ENCODE measurements around the gene SPNS2. TPM values are rescaled to one million over a fixed set of nuclear protein-coding genes. Genes with fewer than 3 reads are reported as not detected.

SPNS2 gene
- total and polyA plus RNA-seq, 2 experiments from 2014 or later: 1.7 to 2.3 TPM

DNA sequence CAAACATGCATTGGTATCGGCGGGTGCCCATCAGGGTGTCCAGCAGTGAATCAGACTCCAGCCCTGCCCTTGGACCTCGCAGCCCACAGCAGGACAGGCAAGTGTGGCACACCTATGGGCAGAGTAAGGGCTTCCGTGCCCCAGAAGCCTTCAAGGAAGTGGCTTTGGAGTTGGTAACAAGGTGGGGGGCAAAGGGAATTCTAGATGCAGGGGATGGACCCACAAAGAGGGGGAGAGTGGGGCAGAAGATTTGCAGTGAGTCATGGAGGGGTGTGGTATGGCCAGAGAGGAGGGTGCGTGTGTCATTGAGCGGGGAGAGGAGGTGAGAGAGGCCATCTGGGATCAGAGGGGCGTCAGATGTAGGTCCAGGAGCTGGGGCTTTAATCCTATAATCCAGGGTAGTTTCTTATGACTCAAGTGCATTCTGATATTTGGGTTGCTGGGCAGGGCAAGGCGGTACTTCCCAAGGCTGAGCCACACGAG lies 8.5 kb upstream of the SPNS2 start (continued):
- no peak for TF ChIP-seq POLR2AphosphoS5 (IDR thresholded peaks at IDR 0.05; ENCODE audit: low read depth)

DNA sequence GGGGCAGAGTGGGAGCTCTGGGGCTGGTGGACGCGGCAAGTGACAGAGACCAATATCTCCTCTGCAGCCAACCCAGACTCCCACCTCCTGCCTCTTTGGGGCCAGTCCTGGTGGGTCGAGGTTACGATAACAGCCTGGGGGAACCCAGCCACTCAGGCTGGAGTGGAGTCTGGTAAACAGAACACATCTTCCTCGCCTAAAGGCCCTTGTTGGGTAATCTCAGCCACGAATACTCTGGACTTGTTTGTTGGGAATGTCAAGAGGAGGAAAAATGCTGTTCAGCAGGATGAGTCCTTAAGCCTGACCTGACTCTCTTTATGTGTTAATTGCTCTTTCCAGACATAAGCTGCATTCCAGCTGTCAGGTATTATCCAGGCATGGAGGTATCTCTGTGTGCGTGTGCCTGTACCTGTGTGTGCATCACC lies 8.0 kb upstream of the SPNS2 start:
- peaks cover 11% of the 10 kb centered on the region for H3K27me3 Mint-ChIP-seq (ENCODE audit: insufficient read depth, low read depth, poor library complexity)
- H3K36me3 Mint-ChIP-seq (ENCODE audit: low read depth): no peaks in the 10 kb centered on the region
- Histone ChIP-seq H3K27me3 (ENCODE audit: insufficient read depth) (no peaks in the 10 kb centered on the region), H3K9me2 (ENCODE audit: insufficient read depth) (no peaks in the 10 kb centered on the region), H3K27ac (ENCODE audit: low read depth) (no peak overlapping the region), H3F3A (replicated peaks; ENCODE audit: low read depth) (peaks cover 7% of the 10 kb centered on the region; the same call in 1 of the 2 replicates), H3K79me2 (replicated peaks; ENCODE audit: insufficient read depth) (no peaks in the 10 kb centered on the region), H3K36me3 (ENCODE audit: insufficient read depth) (no peaks in the 10 kb centered on the region), H3K4me3 (no peak overlapping the region), H3K4me2 (no peak overlapping the region), H3K4me1 (ENCODE audit: insufficient read depth) (no peaks in the 10 kb centered on the region), H2AFZ (no peak overlapping the region), H4K20me1 (replicated peaks; ENCODE audit: insufficient read depth) (no peaks in the 10 kb centered on the region; the same call in none of the 2 replicates)
- no peak overlapping the region for H3K27ac Mint-ChIP-seq
- no peak overlapping the region for H3K4me3 Mint-ChIP-seq
- TF ChIP-seq ZNF331 (CRISPR knock-in tag; IDR thresholded peaks at IDR 0.05; ENCODE audit: low read depth) (no peak), POLR2AphosphoS5 (IDR thresholded peaks at IDR 0.05; ENCODE audit: low read depth) (no peak), CREB1 (CRISPR knock-in tag; IDR thresholded peaks at IDR 0.05; ENCODE audit: low read depth) (no peak), JUNB (IDR thresholded peaks at IDR 0.05; ENCODE audit: unreplicated experiment) (no peak), ZNF114 (CRISPR knock-in tag; IDR thresholded peaks at IDR 0.05) (no peak), EZH2phosphoT487 (IDR thresholded peaks at IDR 0.05; ENCODE audit: unreplicated experiment) (no peak), EZH2 (IDR thresholded peaks at IDR 0.05; ENCODE audit: low read depth, unreplicated experiment) (no peak), STAT1 (IDR thresholded peaks at IDR 0.05; ENCODE audit: unreplicated experiment) (no peak), NANOG (IDR thresholded peaks at IDR 0.05; ENCODE audit: borderline replicate concordance) (no peak)
- TF ChIP-seq, protein P1, sequence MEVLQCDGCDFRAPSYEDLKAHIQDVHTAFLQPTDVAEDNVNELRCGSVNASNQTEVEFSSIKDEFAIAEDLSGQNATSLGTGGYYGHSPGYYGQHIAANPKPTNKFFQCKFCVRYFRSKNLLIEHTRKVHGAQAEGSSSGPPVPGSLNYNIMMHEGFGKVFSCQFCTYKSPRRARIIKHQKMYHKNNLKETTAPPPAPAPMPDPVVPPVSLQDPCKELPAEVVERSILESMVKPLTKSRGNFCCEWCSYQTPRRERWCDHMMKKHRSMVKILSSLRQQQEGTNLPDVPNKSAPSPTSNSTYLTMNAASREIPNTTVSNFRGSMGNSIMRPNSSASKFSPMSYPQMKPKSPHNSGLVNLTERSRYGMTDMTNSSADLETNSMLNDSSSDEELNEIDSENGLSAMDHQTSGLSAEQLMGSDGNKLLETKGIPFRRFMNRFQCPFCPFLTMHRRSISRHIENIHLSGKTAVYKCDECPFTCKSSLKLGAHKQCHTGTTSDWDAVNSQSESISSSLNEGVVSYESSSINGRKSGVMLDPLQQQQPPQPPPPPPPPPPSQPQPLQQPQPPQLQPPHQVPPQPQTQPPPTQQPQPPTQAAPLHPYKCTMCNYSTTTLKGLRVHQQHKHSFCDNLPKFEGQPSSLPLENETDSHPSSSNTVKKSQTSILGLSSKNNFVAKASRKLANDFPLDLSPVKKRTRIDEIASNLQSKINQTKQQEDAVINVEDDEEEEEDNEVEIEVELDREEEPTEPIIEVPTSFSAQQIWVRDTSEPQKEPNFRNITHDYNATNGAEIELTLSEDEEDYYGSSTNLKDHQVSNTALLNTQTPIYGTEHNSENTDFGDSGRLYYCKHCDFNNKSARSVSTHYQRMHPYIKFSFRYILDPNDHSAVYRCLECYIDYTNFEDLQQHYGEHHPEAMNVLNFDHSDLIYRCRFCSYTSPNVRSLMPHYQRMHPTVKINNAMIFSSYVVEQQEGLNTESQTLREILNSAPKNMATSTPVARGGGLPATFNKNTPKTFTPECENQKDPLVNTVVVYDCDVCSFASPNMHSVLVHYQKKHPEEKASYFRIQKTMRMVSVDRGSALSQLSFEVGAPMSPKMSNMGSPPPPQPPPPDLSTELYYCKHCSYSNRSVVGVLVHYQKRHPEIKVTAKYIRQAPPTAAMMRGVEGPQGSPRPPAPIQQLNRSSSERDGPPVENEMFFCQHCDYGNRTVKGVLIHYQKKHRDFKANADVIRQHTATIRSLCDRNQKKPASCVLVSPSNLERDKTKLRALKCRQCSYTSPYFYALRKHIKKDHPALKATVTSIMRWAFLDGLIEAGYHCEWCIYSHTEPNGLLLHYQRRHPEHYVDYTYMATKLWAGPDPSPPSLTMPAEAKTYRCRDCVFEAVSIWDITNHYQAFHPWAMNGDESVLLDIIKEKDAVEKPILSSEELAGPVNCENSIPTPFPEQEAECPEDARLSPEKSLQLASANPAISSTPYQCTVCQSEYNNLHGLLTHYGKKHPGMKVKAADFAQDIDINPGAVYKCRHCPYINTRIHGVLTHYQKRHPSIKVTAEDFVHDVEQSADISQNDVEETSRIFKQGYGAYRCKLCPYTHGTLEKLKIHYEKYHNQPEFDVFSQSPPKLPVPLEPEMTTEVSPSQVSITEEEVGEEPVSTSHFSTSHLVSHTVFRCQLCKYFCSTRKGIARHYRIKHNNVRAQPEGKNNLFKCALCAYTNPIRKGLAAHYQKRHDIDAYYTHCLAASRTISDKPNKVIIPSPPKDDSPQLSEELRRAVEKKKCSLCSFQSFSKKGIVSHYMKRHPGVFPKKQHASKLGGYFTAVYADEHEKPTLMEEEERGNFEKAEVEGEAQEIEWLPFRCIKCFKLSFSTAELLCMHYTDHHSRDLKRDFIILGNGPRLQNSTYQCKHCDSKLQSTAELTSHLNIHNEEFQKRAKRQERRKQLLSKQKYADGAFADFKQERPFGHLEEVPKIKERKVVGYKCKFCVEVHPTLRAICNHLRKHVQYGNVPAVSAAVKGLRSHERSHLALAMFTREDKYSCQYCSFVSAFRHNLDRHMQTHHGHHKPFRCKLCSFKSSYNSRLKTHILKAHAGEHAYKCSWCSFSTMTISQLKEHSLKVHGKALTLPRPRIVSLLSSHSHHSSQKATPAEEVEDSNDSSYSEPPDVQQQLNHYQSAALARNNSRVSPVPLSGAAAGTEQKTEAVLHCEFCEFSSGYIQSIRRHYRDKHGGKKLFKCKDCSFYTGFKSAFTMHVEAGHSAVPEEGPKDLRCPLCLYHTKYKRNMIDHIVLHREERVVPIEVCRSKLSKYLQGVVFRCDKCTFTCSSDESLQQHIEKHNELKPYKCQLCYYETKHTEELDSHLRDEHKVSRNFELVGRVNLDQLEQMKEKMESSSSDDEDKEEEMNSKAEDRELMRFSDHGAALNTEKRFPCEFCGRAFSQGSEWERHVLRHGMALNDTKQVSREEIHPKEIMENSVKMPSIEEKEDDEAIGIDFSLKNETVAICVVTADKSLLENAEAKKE (CRISPR knock-in tag; IDR thresholded peaks at IDR 0.05): no peak
- TF ChIP-seq, protein P2, sequence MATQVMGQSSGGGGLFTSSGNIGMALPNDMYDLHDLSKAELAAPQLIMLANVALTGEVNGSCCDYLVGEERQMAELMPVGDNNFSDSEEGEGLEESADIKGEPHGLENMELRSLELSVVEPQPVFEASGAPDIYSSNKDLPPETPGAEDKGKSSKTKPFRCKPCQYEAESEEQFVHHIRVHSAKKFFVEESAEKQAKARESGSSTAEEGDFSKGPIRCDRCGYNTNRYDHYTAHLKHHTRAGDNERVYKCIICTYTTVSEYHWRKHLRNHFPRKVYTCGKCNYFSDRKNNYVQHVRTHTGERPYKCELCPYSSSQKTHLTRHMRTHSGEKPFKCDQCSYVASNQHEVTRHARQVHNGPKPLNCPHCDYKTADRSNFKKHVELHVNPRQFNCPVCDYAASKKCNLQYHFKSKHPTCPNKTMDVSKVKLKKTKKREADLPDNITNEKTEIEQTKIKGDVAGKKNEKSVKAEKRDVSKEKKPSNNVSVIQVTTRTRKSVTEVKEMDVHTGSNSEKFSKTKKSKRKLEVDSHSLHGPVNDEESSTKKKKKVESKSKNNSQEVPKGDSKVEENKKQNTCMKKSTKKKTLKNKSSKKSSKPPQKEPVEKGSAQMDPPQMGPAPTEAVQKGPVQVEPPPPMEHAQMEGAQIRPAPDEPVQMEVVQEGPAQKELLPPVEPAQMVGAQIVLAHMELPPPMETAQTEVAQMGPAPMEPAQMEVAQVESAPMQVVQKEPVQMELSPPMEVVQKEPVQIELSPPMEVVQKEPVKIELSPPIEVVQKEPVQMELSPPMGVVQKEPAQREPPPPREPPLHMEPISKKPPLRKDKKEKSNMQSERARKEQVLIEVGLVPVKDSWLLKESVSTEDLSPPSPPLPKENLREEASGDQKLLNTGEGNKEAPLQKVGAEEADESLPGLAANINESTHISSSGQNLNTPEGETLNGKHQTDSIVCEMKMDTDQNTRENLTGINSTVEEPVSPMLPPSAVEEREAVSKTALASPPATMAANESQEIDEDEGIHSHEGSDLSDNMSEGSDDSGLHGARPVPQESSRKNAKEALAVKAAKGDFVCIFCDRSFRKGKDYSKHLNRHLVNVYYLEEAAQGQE (IDR thresholded peaks at IDR 0.05; ENCODE audit: unreplicated experiment): no peak
- TF ChIP-seq, protein P3, sequence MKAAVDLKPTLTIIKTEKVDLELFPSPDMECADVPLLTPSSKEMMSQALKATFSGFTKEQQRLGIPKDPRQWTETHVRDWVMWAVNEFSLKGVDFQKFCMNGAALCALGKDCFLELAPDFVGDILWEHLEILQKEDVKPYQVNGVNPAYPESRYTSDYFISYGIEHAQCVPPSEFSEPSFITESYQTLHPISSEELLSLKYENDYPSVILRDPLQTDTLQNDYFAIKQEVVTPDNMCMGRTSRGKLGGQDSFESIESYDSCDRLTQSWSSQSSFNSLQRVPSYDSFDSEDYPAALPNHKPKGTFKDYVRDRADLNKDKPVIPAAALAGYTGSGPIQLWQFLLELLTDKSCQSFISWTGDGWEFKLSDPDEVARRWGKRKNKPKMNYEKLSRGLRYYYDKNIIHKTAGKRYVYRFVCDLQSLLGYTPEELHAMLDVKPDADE (IDR thresholded peaks at IDR 0.05): no peak
- TF ChIP-seq, protein P4, sequence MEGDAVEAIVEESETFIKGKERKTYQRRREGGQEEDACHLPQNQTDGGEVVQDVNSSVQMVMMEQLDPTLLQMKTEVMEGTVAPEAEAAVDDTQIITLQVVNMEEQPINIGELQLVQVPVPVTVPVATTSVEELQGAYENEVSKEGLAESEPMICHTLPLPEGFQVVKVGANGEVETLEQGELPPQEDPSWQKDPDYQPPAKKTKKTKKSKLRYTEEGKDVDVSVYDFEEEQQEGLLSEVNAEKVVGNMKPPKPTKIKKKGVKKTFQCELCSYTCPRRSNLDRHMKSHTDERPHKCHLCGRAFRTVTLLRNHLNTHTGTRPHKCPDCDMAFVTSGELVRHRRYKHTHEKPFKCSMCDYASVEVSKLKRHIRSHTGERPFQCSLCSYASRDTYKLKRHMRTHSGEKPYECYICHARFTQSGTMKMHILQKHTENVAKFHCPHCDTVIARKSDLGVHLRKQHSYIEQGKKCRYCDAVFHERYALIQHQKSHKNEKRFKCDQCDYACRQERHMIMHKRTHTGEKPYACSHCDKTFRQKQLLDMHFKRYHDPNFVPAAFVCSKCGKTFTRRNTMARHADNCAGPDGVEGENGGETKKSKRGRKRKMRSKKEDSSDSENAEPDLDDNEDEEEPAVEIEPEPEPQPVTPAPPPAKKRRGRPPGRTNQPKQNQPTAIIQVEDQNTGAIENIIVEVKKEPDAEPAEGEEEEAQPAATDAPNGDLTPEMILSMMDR (conservative IDR thresholded peaks at IDR 0.05; ENCODE audit: low read depth in 2 of 2): no peak
- no peaks in the 10 kb centered on the region; the same call in 2 of the 3 replicates for H3K9me3 Mint-ChIP-seq
- H3K4me1 Mint-ChIP-seq: peaks cover 11% of the 10 kb centered on the region
- DNase-seq (ENCODE audit: low spot score): no peak
- ATAC-seq: no peak

All from GM23338 (cell line).